Measurements from ENCODE around the gene PAQR7.

Gene PAQR7

GRCh38 chr1:25874209-25874608, 1.3 kb downstream of the PAQR7 start:
- DNase-seq (ENCODE audit: low read depth in 2 of 2) = no peak

GRCh38 chr1:25873120-25873519, 2.4 kb downstream of the PAQR7 start:
- no peak for DNase-seq (ENCODE audit: low read depth in 2 of 2)

GRCh38 chr1:25872713-25873112, 2.8 kb downstream of the PAQR7 start:
- no peak for DNase-seq (ENCODE audit: low read depth in 2 of 2)

GRCh38 chr1:25871704-25872494, 3.6 kb downstream of the PAQR7 start:
- DNase-seq (ENCODE audit: low read depth in 2 of 2) = no peak

GRCh38 chr1:25871086-25871703, 4.3 kb downstream of the PAQR7 start:
- no peak for DNase-seq (ENCODE audit: low read depth in 2 of 2)

DNA sequence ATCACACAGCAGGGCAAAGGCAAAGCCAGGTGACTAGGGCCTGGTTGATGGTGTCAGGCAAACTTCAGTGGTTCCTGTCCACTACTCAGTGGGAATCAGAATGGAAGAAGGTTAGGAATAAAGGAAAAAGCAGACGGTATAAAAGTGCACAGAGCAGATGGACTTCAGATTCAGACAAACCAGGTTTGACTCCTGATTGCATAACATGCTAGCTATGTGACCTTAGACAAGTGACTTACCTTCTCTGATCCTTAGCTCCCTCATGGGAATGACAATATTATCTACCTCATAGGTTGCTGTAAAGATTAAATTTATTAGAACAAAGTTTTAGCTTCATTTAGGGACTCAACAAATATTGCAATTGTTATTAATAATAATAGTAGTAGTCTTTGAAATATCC, 4.9 kb downstream of the PAQR7 start:
- no peak for DNase-seq (ENCODE audit: low read depth in 2 of 2)

GRCh38 chr1:25869909-25870606, 5.5 kb downstream of the PAQR7 start:
- DNase-seq (ENCODE audit: low read depth in 2 of 2) = no peak

- no peak for DNase-seq (ENCODE audit: low read depth in 2 of 2)
Measured at GRCh38 chr1:25867210-25867991, 8.1 kb downstream of the PAQR7 start.

GRCh38 chr1:25866288-25866687, 9.2 kb downstream of the PAQR7 start:
- no peak for DNase-seq (ENCODE audit: low read depth in 2 of 2)

GRCh38 chr1:25864434-25864833, 11.1 kb downstream of the PAQR7 start:
- DNase-seq (ENCODE audit: low read depth in 2 of 2) = no peak

DNA sequence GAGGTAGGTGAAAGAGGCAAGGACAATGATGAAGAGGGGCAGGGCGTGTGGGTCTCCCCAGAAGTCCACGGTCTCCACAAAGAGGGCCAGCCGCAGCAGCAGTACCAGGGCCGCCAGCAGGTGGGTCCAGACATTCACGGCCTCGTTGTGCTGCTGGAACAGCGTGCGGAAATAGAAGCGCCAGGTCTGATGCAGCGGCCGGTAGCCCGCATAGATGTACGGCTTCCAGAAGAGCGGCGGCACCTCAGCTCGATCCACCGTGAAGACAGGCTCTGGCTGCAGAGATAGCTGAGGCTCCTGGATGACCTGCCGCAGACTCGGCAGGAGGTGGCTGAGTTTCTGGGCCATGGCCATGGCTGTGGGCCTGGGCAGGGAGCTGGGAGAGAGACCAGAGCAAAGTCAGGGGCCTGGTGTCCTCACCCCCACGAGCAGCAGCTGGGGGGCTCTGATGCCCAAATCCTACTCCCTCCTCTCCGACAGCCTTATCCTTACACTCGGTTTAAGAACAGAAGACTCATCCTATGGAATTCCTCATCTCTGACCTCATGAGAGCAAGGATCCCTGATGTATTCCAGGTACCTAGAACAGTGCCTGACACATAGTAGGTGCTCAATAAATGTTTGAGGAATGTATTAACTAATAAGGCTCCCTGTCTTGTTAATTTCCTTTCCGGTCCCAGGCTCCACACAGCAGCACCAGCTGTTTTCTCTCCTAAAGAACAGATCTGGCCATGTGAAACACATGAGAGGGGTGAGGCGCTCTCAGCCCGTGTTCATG, 11.8 kb downstream of the PAQR7 start:
- DNase-seq (ENCODE audit: low read depth in 2 of 2) = no peak

DNA sequence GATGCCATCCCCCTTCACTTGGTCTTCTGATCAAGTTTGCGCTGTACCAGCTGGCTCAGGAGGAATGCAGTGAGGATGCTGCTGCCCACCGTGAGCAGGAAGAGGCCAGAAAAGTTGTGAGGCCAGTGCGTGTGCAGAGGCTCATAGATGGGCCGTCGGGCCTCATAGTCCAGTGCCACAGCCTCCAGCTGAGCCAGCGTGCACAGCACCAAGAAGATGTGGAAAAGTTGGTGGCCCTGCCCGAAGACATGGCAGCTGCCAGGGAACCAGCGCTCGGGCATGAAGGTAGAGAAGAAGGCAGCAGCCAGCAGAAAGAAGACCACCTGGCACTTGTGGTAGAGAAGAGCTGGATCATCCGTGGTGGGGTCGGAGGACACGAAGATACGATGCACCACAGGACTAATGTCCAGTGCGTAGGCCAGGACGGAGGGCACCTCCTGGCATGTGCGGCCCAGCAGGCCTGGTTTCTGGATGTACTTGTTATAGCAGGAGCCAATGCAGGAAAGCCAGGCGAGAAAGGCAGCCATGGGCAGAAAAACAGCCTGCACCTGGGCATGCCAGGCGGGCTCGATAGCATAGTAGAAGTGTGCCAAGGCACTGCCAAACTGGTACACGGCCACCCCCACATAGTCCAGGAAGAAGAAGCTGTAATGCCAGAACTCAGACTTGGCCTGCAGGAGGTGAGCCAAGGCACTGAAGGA, 12.6 kb downstream of the PAQR7 start:
- DNase-seq (ENCODE audit: low read depth in 2 of 2) = no peak

DNA sequence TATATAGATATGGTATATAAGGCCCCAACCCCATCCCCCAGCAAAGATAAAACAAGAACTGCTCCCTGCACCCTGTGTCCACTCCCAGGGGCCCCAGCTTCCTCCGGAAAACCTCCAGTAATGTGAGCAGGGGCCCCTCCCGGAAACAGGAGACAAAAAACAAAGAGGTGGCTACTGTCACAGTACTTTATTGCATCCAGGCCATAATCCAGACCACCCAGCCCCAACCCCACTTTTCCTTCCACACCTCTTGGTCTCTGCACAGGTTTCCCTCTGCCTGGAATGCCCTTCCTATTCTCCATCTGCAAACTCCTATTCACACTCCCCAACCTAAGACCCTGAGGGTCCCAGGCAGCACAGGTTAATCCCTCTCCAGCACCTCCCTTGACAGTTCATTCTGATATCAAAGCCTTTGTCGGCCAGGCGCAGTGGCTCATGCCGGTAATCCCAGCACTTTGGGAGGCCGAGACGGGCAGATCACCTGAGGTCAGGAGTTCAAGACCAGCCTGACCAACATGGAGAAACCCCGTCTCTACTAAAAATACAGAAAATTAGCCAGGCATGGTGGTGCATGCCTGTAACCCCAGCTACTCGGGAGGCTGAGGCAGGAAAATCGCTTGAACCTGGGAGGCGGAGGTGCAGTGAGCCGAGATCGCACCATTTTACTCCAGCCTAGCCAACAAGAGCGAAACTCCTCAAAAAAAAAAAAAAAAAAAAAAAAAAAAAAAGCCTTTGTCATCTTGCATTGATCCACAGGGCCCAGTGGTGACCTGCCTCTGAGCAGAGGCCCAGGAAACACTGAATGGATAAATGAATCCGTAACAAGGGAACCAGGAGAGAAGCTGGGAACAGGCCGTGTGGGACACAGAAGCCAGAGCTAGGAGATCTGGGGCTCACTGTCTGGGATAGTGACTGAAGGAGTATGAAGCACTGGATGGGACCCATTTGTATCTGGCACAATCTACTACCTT, 13.9 kb downstream of the PAQR7 start:
- no peak for DNase-seq (ENCODE audit: low read depth in 2 of 2)

- DNase-seq (ENCODE audit: low read depth in 2 of 2) = peak; percentile 66 to 77
Measured at GRCh38 chr1:25858906-25859789, 16.4 kb downstream of the PAQR7 start, which contains the start of gene AUNIP. AUNIP (minus strand) TSS chr1:25859457; CDS start chr1:25859357, 100 bp downstream.

DNA sequence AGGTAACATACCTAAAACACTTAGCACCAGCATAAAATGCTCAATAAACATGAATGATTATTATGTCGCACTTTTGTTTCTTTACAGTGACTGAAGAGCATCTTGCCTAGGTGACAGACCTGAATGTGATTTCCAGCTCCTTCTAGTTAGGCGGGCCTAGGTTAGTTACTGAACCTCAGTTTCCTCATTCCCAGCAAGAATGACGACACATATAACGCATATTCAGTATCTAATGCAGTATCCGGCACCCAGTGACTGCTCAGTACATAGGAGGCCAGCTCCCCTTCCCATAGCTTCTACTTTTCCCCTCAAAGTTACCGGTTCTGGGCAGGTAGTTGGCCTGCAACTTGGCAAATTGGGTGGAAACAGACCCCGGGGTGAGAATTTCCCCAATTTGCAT, 17.0 kb downstream of the PAQR7 start:
- DNase-seq (ENCODE audit: low read depth in 2 of 2) = no peak

GRCh38 chr1:25856856-25857255, 18.7 kb downstream of the PAQR7 start:
- DNase-seq (ENCODE audit: low read depth in 2 of 2) = no peak

DNA sequence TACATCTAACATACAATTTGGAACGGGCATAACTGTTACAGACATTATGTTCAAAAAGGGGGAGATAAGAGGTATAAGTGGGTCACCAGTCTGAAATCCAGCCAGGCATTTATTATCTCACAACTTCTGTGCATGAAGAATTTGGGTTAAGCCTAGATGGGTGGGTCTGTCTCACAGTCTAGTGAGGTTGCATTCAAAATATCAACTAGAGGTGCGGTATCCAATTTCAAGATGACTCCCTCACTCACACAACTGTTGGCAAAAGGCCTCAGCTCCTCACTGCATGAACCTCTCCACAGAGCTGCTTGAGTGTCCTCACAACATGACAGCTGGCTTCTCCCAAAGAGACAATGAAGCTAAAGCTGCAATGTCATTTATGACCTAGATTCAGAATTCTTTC, 21.0 kb downstream of the PAQR7 start:
- DNase-seq (ENCODE audit: low read depth in 2 of 2) = no peak

- DNase-seq (ENCODE audit: low read depth in 2 of 2) = no peak
Measured at GRCh38 chr1:25848531-25848930, 27.0 kb downstream of the PAQR7 start.
